ENCODE data around the gene DNAJC7.

- TF ChIP-seq POLR2AphosphoS5 (IDR thresholded peaks at IDR 0.05; ENCODE audit: low read depth, low read length), result no peak
- TF ChIP-seq REST (IDR thresholded peaks at IDR 0.05; ENCODE audit: insufficient read depth in 1 of 2, low read depth in 2 of 2, low read length in 2 of 2), result no peak
- no peak for TF ChIP-seq TAF1 (IDR thresholded peaks at IDR 0.05; ENCODE audit: borderline replicate concordance, insufficient read depth, low read length)
- no peak for TF ChIP-seq SIN3A (IDR thresholded peaks at IDR 0.05; ENCODE audit: borderline replicate concordance, insufficient read depth, low read length)
Observed at GRCh38 chr17:42062681-42063080, 45.4 kb upstream of the DNAJC7 start.

All from PFSK-1 (cell line).